ENCODE results near the gene ARHGAP44.
"Not testable (repeated sequence)": the region's sequence is repeated elsewhere in the genome, so short reads cannot be mapped to it uniquely, and the experiment has no call there.

The ARHGAP44 gene

GRCh38 chr17:12966413-12966812 lies 177.1 kb downstream of the ARHGAP44 start:
- no peak for DNase-seq

GRCh38 chr17:12967962-12968361 lies 178.7 kb downstream of the ARHGAP44 start:
- DNase-seq = no peak

GRCh38 chr17:12973496-12974004 lies 184.3 kb downstream of the ARHGAP44 start:
- no peak for DNase-seq

GRCh38 chr17:12974005-12974531 lies 184.8 kb downstream of the ARHGAP44 start:
- DNase-seq = no peak

GRCh38 chr17:12977008-12977751 lies 187.9 kb downstream of the ARHGAP44 start:
- DNase-seq = no peak

GRCh38 chr17:12978787-12979186 lies 189.5 kb downstream of the ARHGAP44 start:
- not testable (repeated sequence) for DNase-seq

- DNase-seq = no peak
These were observed 189.9 kb downstream of the ARHGAP44 start for GRCh38 chr17:12979246-12979645.

GRCh38 chr17:12979826-12980500 lies 190.7 kb downstream of the ARHGAP44 start:
- DNase-seq = no peak

- no peak for DNase-seq
These were observed 192.9 kb downstream of the ARHGAP44 start for GRCh38 chr17:12982224-12982623.

- DNase-seq = peak in 1 of 2 experiments; percentile 21
These were observed 194.9 kb downstream of the ARHGAP44 start for GRCh38 chr17:12983991-12984884.

- peak; percentile 65 to 80 for DNase-seq
These were observed 196.4 kb downstream of the ARHGAP44 start for GRCh38 chr17:12985431-12986293.

- no peak for DNase-seq
These were observed 197.8 kb downstream of the ARHGAP44 start for GRCh38 chr17:12987120-12987519.

- DNase-seq = no peak
These were observed 200.9 kb downstream of the ARHGAP44 start for GRCh38 chr17:12990041-12990808.

- no peak for DNase-seq
These were observed 201.6 kb downstream of the ARHGAP44 start for GRCh38 chr17:12990926-12991325.

- no peak for DNase-seq
These were observed 203.4 kb downstream of the ARHGAP44 start for GRCh38 chr17:12992676-12993075.

- DNase-seq = no peak
These were observed 204.3 kb downstream of the ARHGAP44 start for GRCh38 chr17:12993631-12994030.

GRCh38 chr17:12994341-12995074 lies 205.2 kb downstream of the ARHGAP44 start:
- no peak for DNase-seq

GRCh38 chr17:12995106-12995895 lies 206.0 kb downstream of the ARHGAP44 start:
- no peak for DNase-seq

- no peak for DNase-seq
These were observed 206.6 kb downstream of the ARHGAP44 start for GRCh38 chr17:12995896-12996295.

Data from NCI-H524 (cell line).